Astrocyte (in vitro differentiated cells and primary cell): ENCODE results near the gene LMO7.

ENCODE experiments used
- EZH2 ChIP-seq: IDR thresholded peaks from 2 replicates; pipeline ENCODE4 v1.6.1; 2012; ENCODE audit warnings: mild to moderate bottlenecking, low read length, inconsistent platforms; ENCODE audit not compliant: insufficient read depth
- TF ChIP-seq, protein P1 (sequence below): IDR thresholded peaks from 2 replicates; pipeline ENCODE4 v1.5.1; 2011; ENCODE audit warnings: low read depth, mild to moderate bottlenecking, inconsistent platforms, low read length, moderate library complexity; ENCODE audit not compliant: insufficient read depth

DNA sequence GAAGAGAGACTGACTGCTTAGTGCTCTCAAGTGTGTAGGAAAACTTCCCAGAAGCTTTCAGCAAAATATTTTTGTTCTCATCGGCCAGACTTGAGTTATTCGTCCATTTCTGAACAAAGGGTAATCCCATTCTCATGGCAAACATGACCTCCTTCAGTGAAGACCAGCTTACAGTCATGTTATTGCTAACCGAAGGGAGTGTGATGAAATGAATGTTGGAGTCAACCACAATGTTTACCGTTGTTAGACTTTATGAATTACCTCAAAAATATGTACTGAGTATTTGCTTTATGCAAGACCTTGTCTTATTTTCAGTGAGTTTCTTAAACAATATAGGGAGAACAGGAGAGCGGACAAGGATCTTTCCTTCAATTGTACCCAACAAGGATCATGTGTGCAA is 228.6 kb downstream of the LMO7 start:
- TF ChIP-seq, protein P1, sequence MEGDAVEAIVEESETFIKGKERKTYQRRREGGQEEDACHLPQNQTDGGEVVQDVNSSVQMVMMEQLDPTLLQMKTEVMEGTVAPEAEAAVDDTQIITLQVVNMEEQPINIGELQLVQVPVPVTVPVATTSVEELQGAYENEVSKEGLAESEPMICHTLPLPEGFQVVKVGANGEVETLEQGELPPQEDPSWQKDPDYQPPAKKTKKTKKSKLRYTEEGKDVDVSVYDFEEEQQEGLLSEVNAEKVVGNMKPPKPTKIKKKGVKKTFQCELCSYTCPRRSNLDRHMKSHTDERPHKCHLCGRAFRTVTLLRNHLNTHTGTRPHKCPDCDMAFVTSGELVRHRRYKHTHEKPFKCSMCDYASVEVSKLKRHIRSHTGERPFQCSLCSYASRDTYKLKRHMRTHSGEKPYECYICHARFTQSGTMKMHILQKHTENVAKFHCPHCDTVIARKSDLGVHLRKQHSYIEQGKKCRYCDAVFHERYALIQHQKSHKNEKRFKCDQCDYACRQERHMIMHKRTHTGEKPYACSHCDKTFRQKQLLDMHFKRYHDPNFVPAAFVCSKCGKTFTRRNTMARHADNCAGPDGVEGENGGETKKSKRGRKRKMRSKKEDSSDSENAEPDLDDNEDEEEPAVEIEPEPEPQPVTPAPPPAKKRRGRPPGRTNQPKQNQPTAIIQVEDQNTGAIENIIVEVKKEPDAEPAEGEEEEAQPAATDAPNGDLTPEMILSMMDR = no peak
- no peak for TF ChIP-seq EZH2
